ENCODE measurements around the gene SLC35E3.

DNA sequence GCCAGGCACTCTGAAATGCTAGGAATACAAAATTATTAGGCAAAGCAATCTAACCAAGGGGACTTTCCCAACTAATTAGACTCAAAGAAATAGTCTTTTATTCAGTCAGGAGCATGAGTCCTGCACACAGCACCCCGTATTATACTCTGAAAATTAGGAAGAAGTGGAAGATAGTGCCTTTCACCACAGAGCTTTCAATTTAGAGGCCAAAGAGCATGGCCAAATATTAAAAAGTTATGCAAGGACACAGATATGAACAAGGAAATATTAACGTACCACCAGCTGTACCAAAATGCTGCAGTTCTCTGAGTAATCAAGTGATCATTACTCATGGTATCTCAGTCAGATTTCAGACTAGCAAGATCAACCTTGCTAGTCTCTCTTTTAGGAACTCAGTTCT lies 39.4 kb downstream of the SLC35E3 start:
- TF ChIP-seq SP1 (IDR thresholded peaks at IDR 0.05) (no peak), ZNF384 (IDR thresholded peaks at IDR 0.05) (no peak), BHLHE40 (IDR thresholded peaks at IDR 0.05; ENCODE audit: borderline replicate concordance) (no peak), TARDBP (IDR thresholded peaks at IDR 0.05) (no peak), FOXA1 (IDR thresholded peaks at IDR 0.05) (no peak), FOXM1 (IDR thresholded peaks at IDR 0.05; ENCODE audit: borderline replicate concordance) (no peak), L3MBTL2 (conservative IDR thresholded peaks at IDR 0.05) (no peak), FOXK2 (IDR thresholded peaks at IDR 0.05) (no peak)
- TF ChIP-seq, protein P1, sequence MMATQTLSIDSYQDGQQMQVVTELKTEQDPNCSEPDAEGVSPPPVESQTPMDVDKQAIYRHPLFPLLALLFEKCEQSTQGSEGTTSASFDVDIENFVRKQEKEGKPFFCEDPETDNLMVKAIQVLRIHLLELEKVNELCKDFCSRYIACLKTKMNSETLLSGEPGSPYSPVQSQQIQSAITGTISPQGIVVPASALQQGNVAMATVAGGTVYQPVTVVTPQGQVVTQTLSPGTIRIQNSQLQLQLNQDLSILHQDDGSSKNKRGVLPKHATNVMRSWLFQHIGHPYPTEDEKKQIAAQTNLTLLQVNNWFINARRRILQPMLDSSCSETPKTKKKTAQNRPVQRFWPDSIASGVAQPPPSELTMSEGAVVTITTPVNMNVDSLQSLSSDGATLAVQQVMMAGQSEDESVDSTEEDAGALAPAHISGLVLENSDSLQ (IDR thresholded peaks at IDR 0.05): no peak

Measured in HEK293T (cell line).